Medulla oblongata (tissue), 1 donor: ENCODE results near the gene KLHL40.

Experiments
- DNase-seq: peaks from one replicate; pipeline ENCODE4 v3.0.0-alpha.2; 2015; ENCODE audit errors: extremely low spot score

Gene KLHL40

DNA sequence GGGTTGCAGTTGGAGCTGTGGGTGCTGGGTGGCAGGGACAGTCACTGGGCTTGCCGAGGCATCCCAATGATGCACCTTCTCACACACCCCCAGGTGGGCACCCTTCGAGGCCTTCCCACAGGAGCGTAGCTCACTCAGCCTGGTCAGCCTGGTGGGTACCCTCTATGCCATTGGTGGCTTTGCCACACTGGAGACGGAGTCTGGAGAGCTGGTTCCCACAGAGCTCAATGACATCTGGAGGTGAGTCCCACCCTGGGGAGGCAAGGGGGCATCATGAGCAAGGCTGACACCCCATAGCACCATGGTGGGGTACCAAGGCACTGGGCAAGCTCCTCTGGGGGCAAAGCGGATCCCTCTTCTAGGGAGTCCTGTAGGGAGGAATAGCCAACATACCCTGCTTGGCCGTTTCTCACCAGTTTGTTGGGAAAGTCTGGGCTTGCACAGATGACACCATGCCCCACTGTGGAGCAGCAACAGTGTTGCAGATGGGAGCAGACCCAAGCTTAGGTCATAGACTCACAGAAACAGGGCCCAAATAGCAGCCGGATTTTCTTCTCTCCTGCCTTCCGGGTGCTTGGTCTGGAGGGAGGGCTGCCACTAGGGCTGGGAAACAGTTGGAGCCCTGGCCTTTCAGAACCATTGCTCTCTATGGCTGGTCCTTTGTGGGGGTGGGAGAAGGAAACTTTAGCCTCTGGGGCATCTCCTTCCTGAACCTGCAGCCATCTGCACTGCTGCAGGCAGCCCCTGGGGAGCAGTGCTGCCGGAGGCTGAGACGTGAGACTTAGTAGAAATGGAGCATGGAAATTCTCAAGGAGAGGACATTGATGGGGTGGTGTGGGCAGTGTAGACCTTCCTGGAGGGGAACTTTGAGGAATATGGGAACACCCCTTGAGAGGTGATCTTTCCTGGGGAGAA, 5.7 kb downstream of the KLHL40 start:
- DNase-seq, result no peak

DNA sequence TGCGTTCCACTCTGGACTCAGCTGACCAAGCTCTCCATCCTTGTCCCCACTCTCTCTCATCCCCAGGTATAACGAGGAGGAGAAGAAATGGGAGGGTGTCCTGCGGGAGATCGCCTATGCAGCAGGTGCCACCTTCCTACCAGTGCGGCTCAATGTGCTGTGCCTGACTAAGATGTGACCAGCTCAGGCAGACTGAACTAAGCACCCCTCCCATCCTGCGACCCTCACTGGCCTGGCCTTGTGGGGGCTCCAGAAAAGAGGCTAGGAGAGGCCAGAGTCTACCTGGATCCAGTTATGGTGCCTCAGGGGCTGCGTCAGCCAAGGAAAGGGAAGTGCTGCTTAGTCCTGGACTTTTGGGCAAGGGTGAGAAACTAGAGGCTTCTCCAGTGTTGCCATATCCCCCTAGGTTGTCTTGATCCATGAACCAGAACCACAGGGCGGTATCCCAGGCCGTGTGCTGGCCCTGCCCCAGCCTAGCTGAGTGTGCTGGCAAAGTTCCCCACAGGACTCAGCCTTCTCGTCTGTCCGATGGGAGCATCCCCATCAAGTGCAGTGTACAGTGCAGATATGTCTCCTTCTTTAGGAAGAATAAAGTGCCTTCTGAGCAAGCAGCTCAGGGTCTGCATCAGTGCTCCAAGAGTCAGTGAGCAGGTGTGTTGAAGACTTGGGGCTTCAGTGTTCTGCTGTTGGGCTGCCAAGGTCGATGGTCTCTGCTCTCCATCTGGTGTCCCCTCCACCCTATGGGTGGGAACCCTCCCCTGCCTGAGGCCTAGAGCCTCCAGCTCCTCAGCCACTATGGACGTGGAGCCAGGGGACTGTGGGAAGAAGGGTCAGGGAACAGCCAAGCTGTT, 6.7 kb downstream of the KLHL40 start:
- DNase-seq, result no peak

DNA sequence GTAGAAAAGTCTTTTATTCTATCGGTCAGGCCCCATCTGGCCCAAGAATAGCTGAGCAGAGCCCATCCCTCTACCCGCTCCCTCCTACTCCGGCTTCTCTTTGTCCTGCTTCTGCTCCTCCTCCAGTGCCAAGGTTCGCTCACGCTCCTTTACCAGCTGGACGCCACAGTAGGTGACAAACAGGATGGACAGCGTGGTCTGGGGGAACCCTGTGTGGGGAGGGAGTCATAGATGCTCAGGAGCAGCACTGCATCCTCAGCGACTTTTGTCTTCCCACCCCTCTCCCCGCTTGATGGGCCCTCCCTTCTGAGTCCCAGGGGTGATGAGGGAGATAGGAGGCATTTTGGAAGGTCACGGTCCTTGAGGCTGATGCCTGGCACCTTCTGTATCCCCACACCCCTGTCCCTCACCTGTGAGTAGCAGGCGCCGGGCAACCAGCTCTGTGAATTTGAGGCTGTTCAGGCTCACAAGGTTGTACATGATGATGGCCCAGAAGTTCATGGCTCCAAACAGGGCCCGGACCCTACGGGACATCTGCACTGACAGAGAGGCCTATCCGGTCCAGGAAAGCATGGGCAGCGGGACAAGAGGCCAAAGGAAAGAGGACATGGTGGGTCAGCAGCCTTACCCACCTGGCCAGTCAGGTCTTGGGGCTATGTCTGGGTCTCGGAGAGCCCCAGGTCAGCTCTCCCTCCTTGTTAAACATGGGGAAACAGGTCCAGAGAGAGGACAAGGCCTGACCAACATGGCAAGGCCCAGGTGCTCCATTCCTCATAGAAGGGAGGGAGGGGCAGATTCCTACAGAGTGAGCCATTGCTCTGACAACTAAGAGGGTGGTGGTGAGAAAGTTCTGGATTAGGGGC, 7.6 kb downstream of the KLHL40 start:
- DNase-seq, result no peak

DNA sequence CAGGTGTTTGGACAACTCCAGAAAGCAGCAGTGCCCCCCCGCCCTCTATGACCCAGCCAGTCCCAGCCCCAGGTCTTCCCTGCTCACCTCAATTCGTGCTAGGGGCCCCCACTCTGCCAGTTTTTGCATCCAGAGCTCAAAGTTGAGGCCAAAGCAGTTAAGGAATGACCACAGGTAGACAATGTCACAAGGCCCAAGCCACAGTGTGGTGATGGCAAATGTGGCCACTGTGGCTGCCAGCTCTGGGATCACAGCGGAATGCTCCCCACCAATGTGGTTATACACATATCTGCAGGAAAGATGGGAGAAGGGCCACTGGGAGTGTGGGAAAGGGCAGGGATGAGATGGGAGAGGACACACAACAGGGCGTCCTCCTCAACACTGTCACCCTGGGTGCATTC, 8.2 kb downstream of the KLHL40 start:
- no peak for DNase-seq

DNA sequence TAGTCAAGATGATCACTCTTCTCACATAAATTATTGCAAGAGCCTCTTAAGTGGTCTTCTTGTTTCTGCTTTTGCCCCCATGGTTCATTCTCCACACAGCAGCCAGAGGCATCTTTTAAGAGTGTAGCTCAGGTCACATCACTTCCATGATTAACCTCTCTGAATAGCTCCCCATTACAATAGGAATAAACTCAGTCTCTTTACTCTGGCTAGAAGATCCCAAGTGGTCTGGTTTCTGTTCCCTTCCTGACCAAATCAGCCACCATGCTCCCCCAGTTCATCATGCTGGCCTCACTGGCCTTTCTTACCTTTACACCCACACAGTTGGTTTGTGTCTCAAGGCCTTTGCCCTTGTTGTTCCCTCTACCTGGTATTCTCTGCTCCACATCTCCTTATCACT, 9.0 kb downstream of the KLHL40 start:
- DNase-seq, result no peak

DNA sequence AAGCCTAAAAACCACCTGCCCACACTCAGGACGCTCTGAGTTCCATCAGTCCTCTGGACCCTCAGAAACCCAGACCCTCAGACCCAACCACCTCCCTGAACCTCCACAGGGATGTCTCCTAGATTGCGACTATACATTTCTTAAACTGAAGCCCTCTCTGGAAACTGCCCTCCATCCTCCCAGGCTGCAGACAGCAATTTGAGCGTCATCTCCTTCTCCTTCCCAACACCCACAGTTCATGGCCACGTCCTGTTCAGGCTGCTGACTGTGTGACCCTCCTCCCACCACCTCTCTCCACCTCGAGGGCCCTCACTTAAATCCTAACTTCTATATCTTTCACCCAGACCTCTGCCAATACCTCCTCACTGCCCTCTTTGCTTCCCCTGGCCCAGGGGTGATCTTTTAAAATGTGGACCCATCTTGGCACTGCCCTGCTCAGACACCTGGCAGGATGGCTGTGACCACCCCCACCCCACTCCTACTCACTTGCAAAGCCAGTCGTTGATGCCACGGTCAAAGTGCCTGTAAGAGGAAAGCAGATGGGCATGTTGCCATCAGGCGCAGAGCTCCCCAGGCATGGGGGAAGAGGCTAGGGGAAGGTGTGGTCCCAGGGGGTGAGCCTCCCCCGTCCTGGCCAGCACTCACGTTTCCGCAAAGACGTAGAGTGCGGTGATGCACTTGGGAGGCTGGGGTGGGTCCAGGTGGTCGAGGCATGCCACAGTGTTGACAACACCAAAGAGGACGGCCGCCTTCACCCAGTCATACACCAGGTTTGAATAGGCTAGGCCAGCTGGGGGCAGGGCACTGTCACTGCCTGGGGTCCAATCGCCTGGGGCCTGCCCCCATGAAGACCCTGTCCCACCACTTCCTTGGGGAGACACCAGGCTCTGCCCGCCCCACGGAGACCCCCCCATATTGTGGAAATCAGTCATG, 11.3 kb downstream of the KLHL40 start:
- DNase-seq, result no peak

DNA sequence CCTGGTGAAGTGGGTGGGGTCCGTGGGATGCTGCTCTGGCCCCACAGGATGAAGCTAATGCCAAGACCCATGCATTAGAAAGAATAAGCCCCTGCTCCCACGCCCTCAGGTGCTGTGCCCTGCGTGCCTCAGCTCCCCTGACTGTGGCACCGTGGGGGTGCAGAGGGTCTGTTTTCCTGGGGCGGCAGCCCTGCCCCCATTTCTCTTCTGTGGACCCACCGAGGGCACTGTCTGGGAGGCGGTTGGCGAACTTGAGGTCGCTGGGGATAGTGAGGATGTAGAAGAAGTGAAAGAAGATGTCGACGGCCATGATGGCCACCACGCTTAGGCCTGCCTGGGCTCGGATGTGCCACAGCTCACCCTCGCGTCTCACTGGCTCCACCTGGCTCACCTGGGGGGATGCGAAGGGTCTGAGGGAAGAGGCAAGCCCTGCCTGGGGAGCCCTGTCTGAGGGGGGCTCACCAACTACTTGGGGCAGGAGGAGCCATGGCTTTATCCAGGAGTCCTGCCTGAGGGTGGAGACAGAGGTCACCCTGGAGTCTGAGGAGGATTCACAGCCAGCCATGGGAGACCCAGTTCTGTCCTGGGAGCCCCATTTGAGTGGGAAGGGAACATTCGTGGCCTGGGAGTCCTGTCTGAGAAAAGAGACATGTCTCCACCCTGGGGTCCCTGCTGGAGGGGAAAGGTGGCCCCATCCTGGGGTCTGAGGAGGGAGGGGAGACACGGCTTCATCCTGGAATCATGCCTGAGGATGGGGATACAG, 12.1 kb downstream of the KLHL40 start:
- DNase-seq, result no peak

GRCh38 chr3:42698216-42698910, 13.0 kb downstream of the KLHL40 start:
- no peak for DNase-seq

- DNase-seq, result no peak
These were observed 13.5 kb downstream of the KLHL40 start for GRCh38 chr3:42698911-42699230.

GRCh38 chr3:42699511-42699971, 14.2 kb downstream of the KLHL40 start:
- no peak for DNase-seq

- DNase-seq, result no peak
These were observed 15.3 kb downstream of the KLHL40 start for GRCh38 chr3:42700366-42701288.

DNA sequence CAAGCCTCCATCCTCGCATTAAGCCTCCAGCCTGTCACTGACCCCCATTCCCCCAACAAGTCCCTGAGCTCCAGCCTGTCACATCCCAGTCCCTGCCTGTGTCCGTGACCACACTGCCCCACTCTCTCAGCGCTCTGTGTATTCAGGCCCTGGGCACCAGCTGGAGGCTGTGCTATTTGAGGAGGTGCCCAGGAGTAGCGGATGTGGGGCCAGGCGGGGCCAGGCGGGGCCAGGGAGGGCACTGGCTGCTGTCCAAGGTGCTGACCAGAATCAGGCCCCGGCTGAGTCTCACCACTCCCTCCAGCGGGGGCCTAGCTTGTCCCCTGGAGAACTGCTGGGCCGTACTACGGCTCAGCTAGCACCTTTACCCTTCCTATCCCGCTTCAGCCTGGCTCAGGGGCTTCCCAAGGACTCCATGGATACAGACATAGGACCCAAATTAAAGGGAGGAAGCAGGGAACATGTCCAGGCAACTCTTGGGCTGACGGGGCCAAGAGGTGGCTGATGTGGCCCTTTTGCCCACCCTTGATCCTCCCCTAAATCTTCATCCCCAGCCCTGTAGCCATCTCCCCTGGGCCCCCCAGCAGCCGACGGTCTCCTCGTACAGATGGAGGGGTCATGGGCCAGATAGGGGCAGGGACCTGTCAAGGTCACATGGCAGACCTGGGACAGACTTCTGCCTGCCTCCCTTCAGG, 16.2 kb downstream of the KLHL40 start:
- DNase-seq, result peak; percentile 87

DNA sequence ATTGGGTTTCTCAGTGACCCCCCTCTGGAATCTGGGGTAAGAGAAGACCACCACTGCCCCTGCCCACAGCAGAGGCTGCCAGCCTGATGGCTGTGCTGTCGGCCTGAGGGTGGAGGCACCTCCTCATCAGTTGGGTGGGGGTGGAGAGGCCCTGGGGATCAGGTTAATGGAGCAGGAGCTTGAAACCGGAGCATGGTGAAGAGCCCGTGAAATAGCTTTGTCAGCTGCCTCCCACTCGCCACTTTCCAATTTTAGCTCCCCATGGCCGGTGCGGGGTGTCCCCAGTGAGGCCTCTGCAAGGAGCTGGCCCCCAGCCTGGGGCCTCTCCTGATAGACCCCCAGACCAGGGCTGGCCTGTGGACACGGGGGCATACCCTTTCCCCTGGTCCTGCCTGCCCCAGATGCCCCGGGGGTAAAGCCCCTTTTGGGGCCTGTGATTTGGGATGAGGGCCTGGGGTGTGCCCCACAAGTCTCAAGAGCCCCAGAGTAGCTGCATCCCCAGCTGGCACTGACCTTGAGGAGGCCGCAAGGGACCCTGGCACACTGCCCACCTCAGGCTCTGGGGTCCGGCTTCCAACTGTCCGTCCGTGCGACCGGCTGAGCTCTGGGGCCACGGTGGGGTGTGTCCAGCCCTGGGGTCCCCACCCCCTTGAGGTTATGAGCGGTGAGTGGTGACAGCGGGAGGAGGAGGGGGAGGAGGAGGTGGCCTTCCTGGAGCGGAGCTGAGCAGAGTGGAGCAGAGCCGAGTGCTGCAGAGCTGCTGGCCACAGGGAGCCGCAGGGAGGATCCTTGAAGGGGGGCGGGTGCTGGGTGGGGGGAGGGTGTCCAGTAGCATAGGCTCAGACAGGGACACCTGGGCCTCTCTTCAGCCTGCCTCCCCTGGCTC, 17.0 kb downstream of the KLHL40 start, which contains the start of gene HHATL:
Gene HHATL, minus strand, starts transcription at position 733 of the 886 bp plus-strand sequence. CDS start 1,972 bp downstream, outside the sequence.
- DNase-seq, result peak; percentile 65

GRCh38 chr3:42702982-42703694, 17.8 kb downstream of the KLHL40 start:
- no peak for DNase-seq

DNA sequence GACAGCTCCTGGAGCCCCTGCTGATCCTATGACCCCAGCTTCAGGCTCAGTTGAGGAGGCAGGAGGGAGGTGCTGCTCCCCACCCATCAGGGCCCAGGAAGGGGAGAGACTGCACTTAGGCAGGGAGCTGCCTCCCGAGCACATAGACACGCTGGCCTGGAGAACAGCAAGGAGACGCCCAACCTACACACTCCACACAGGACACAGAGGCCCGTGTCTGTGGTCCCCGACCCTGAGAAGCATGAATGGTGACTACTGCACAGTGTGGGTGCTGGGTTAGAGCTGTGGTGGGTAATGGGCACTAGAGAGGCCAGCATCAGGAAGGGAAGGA, 18.3 kb downstream of the KLHL40 start:
- no peak for DNase-seq
